HG03066 (cell line): Measurements from ENCODE around the gene SORCS2.

Source experiments
- ATAC-seq: cut with Tn5 transposase; IDR thresholded peaks from one replicate; pipeline ENCODE4 v1.9.1; 2021; ENCODE audit warnings: low read depth; ENCODE audit not compliant: unreplicated experiment

Gene SORCS2

DNA sequence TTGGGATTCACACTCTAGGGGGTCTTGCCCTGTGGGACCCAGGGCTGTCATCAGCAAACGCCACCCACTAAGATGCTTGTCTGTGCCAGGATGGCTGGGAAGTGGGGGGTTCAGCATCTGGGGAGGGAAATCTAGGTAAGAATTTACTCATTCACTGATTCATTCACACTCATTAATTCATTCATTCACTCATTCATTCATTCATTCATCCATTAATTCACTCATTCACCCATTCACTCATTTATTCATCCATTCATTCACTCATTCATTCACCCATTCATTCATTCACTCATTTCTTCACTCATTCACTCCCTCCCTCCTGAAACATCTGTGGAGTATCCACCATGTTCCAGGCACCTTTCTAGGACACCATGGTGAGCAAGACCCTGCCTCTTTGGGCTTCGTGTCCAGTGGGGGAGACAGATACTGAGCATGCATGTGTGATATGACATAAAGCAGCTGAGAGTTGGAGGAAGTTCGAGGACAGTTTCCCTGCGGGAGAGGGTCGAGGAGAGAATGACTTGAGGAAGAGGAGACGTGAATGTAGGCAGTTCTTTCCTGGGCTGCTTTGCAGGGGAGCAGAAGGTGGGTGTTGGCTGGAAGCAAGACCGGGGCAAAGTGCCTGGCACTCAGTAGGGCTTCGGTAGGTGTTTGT is 90.6 kb downstream of the SORCS2 start:
- ATAC-seq: no peak

DNA sequence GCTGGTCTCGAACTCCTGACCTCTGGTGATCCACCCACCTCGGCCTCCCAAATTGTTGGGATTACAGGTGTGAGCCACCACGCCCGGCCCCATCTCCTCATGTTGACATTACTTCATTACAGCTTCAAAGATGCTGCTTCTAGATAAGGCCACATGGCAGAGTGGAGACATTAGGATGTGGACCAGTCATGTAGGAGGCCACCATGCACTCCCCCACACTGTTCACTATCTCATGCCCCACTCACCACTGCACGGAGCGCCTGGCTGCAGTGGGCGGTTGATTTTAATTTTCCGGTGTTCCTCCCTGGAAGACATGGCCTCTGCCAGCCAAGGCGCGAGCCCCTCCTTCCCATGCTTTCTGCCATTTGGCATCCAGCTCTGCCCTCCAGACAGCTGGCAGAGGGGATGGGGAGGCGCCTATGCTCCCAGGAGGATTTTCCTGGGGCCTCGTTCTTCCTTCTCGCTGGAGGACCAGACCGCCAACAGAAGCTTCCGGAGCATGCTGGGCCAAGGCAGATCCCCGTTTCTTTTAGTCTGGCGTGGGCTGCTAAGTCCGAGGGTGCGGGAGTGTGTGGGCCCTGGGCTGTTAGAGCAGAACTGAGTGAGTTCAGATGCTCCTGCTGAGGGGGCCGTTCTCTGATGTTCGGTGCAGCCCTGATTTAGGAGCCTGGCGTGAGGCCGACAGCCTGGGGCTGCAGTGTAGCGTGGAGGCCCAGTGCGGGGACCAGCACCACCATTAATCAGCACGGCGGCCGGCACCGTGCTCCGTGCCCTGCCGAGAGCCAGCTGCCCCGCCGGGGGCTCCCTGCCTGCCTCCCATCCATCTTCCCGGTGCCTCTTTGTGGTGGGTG is 93.1 kb downstream of the SORCS2 start:
- no peak for ATAC-seq

DNA sequence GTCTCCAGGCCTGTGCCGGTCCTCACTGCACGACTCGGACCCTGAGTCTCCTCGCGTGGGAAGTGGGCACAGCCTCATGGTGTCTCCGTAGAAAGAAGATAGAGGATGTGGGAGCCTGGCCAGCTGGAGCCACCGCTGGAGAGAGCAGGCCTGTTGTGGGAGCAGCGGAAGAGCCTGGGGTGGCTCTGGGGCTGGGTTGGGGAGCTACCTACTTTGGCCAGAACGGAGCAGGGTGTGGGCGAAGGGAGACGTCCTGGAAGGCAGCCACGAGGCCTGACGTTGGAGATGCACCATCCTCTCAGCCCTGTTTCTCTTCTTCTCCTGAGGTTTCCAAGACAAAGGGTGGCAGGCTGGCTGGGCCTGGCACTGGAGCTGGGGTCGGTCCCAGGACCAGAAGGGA is 93.8 kb downstream of the SORCS2 start:
- ATAC-seq: no peak

DNA sequence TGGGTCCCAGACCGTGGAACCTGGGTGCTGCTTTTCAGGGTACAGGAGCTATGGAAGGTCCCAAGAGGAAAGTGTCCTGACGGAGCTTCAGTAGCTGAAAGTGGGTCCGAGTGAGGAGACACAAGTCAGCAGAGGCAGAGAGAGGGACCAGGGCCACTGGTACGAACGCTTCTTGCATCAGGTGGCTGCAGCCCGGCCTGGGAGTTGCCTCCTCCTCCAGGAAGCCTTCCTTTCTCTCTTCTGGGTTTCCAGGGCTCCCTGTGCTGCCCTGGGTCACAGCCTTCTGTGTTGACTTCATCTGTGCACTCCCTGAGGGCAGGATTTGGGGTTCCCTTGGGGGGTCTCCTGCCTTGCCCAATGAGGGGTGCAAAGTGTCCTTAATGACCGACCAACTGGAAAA is 94.5 kb downstream of the SORCS2 start:
- ATAC-seq: no peak

DNA sequence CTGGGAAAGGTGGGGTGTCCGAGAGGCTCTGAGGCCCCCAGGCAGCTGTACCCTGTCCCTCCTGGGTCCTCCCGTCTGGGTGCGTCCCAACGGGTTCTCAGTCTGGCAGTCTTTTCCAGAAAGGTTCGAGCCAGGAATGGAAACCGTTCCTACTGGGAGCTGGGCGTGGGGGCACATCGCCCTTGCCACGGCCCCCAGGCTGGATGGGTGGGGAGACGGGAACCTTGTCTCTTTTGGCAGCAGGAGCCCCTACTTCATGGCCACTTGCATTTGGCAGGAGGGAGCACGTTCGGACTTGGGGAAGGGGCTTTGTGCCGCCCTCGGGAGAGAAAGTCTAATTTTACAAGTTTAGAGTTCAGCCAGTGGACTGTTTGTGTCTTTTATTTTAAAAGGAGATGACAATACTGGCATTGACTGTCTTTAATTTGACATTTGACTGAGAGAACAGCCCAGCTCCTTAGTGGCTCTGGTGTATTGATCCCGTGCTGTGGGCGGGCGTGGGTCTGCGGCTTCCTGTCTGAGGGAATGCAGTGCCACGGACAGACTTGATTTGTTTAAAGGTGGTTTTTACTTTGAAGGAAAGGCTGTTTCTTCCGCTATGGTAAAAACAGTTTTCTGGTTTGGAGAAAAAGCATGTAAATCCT is 95.1 kb downstream of the SORCS2 start:
- no peak for ATAC-seq

DNA sequence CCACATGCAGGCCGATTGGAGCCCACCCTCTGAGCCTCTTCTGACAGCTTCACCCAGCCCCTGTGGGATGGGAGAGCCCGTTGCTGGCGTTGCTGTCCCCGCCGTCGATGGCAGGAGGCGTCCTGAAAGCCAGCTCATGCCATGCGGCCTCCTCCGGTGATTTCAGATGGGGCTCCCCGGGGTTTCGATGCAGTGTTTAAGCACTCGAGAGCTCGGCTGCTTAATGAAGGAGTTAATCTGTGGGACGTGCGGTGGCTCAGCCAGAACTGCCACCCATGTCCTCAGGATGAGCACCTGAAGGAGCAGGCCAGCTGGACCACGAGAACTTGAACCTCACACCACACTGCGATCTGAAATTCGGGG is 95.6 kb downstream of the SORCS2 start:
- ATAC-seq: no peak

DNA sequence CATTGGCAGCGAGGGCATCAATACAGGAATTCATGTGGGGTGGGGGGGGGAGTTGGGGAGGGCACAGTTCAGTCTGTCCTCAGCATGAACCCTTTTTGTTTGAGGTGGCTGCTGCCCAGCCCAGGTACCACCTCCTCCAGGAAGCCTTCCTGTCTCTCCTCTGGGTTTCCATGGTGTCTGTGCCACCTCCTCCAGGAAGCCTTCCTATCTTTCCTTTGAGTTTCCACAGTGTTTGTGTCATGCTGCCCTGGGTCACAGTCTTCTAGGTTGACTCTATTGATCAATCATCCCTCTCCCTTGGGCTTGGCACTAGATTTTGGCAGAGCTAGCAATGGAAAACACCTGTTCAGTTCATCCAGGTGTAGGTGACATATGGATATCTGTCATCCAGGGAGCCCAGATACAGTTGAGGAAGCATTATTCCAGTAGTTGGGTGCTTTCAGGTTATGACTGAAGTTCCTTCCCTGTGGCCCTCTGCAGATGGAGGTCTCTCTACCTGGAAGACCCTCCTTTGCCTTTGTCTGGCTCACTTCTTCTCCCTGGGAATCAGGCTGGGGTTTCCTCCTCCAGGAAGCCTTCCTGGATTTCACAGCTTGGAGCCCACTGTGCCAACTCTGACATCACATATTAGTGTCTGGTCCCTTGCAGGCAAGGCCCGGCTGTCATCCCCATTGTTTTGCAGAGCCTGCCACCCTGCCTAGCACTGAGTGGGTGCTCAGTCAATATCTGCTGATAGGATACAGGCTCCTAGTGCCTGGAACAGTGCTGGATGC is 96.6 kb downstream of the SORCS2 start:
- no peak for ATAC-seq

DNA sequence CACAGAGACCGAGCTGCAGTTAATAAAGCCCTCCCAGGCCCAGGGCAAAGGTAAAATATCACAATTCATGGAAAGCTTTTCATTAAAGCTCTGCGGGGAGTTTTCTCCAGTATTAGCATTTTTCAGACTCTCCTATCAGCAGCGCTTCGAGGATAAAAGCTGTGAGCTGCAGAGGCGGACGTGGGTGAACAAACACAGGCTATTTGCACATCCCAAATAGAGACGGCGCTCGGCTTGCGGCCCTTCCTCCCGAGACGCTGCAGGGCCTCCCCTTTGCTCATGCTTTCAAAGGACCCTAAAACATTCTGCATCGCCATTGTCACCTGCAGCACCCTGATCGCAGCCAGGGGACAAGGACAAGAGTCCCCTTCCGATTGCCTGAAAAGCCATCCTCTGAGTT is 97.3 kb downstream of the SORCS2 start:
- no peak for ATAC-seq

DNA sequence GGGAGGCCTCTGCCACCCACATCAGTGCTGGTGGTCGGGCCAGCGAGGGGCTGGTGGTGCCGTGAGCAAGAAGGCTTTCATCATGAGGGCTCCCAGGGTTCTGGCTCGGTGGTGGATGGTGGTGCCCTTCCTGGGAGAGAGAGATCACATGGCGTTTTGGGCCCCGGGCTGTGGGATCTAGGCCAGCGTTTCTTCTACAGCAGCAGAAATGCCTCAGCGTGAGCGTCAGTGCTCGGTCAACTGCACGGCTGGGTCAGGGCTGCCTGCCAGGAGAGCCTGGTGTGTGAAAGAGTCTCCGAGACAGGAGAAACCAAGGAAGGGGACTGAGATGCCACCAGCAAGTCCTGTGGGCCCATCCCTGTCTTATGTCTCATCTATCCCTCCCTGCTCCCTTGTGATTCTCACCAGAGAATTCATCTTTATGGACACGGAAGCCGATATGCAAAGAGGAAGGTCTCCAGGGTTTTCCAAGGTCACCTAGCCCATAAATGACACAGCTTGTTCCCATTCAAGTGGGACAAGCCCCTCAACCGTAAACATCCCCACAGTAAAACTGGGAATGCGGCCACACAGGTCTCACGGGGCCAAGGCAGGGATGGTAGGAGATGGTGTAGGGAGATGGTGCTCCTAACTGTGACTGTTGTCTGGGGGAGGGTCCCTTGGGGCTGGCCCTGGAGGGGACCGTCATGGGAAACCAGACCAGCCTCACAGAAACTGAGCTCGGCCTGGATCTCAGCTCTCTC is 99.2 kb downstream of the SORCS2 start:
- no peak for ATAC-seq

DNA sequence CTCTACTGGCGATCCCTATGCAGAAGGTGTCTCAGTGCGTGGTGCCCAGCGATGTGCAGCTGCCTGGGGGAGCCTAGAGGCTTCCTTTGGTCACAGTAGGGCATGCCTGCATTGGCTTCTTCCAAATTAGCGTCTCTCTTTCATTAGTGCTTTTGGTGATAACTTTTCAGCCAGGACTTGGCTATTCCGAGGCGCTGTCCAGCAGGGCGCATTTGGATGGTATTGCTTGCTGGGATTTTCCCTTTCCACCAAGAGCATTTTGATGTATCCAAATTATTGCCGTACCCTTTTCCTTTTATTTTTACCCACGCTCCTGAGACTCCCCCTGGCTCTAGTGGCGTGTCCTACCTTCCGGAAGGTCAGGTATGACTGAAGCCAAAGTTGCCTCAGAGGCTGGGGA is 101.4 kb downstream of the SORCS2 start:
- no peak for ATAC-seq

DNA sequence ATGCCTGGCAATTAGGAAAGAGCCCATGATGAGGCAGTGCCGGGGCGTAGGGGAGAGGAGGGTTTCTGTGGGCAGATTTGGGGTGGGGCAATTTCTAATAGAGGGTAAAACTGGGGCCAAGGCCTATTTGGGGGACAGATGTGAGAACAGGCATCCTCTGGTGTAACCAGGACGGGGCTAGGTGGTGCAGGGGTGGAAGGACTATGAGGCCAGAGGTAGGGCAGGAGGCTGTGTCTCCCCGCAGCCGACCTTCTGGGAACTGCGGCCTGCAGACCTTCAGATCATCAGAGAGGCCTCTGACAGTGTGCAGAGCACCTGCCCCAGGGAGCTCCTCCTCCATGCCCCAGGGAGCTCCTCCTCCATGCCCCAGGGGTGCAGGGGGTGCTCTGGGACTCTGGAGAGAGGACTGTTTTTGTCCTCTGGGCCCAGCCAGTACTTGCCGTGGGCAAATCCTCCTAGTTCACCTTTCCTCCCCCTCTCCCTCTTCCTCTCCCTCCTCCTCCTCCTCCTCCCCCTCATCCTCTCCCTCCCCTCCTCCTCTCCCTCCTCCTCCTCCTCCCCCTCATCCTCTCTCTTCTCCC is 101.9 kb downstream of the SORCS2 start:
- ATAC-seq: no peak

DNA sequence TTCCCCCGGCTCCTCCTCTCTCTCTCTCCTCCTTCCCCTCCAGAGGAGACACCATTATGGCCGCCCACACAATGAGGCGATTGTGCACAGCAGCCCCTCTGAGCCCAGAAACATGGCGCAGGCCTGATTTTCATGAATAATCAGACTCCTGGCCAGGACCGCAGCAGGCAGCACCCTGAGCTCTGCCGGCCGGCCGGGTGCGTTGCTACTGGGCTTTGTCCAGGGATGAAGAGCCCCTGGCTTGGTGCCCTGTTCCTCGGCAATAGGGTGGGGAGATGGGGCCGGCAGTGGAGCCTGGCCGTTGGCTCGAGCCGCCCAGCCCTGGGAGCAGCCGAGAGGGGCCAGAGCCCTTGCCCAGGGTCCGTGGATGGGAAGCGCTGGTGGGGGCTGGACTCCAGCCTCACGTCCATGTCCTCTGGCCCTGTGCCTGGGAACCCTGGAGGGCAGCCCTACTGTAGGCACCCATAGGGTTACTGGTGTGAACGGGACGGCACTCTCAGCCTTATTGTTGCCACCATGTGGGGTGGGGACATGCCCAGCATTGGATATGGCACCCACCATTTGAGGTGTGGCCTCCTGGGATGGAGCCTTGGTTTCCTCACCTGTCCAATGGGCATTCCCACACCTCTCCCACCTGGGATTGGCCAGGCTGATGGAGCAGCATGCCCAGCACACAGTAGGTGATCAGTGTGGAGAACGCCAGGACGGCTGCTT is 103.0 kb downstream of the SORCS2 start:
- no peak for ATAC-seq

DNA sequence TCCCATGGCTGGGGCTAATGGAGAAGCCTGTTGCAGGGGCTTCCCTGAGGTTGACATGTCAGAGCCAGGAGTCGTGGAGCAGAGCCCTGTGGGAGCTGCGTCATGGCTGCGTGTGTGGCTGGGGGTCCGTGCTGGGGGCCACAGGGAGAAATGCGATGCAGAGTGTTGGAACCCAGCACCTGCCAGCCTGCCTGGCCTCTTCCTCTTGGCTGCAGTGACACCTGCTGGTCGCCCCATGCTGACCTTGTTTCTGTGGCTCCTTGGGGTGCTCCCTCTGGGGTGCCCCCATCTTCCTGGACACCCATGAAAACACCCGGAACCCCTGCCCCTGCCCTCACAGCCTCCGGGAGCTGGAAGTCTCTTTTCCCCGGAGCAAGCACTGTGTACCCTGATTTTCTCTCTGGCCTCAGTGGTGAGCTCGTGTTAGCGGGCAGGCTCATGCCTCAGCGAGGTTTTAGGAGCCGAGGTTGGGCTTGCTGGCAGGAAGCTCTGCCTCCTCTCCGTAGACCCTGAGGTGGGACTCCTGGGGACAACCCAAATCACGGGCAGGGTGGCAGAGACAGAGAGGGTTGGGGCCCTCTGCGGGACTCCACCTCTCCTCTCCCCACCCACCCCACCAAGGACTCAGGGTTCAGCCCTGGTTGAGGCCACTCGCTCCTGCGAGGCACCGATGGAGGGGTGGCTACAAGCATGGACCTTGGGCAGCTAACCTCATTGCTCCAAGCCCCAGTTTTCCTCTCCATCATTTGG is 103.7 kb downstream of the SORCS2 start:
- ATAC-seq: no peak

DNA sequence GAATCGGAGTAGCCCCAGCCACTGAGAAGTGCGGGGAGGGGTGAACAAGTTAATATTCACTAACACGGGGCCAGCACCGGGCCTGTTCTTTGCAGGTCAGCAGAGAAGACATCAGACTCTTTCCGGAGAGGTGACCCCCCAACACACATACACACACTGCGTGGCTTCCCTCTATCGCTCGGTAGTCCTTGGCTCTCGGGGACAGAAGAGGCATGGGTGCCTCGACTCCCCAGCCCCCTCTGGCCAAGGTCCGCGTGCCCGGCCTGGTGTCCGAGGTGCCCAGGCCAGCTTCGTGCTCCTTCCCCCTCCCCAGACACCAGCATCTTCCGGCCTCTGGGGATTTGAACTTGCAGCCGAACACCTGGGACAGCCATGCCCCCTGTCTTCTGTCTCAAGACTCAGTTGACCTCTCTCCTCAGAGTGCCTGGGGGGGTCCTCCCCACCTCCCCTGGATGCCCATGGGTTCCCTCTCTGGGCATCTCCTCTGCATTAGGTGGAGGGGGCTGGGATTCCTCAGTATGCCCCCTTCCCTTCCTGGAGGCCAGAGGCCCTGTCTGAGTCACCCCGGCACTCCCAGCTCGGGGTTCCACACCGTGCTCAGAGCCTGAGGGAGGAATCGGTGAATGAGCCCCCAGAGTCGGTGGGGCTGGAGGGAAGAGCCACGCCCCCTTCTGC is 104.5 kb downstream of the SORCS2 start:
- no peak for ATAC-seq

DNA sequence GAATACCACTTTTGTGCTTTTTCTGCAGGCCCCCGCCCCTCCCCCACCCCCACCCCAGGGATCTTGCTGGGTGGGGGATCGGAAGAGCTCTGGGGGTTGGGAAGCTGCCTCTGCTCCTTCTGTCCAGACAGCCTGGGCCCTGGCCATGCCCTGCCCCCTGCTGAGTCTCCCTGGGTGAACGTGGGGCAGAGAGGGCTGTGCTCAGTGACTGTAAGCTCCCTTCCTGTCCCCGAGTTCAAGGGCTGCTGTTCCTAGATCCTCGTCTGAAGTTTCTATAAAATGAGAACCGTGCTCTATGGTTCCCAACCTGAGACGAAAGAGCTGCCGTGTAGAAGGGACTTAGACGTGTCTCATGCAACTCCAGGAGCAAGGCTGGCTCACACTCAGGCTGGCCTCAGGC is 105.0 kb downstream of the SORCS2 start:
- no peak for ATAC-seq

DNA sequence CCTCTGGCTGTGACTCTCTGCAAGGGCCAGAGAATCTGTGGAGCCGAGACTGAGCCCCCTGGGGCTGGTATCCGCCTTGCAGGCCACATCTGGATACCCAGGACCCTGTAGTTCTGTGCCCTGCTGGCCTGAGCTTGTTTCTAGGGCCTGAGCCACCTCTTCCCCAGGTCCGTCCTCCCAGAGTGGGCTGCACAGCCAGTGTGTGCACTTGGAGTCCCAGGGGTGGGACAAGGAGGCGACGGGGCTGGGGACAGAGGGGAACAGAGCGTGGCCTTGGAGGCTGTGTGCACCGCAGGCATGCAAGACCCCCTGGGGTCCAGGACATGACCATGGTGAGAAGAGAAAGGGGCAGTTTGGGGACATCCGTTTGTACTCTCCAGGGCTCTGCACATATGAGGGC is 105.5 kb downstream of the SORCS2 start:
- no peak for ATAC-seq

DNA sequence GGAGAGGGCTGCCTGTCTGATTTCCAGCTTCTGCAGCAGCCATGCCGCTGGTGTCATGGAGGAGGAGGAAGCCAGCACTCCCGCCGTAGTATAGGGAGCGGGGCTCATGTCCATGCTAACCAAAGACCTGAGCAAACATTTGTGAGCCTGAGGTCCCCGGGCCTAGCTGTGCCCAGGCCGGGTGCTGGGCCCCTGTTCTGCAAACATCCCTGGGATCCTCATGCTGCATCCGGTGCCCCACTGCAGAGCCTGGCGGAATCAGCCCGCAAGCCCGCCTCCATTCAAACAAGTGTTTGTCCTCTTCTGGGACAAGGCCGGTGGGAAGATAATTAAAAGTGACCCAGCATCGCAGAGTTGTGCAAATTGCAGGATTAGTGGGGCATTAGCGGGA is 106.3 kb downstream of the SORCS2 start:
- no peak for ATAC-seq
